HG02623 (cell line): ENCODE measurements around the gene NEFH.
"Not testable (repeated sequence)": the region's sequence is repeated elsewhere in the genome, so short reads cannot be mapped to it uniquely, and the experiment has no call there.

Source experiments
- ATAC-seq: cut with Tn5 transposase; IDR thresholded peaks from one replicate; pipeline ENCODE4 v1.9.1; 2021; ENCODE audit warnings: moderate library complexity; ENCODE audit not compliant: unreplicated experiment

NEFH gene

GRCh38 chr22:29479417-29480261 lies at the start of gene NEFH:
Gene NEFH (plus strand): TSS chr22:29480218. CDS start chr22:29480263, 45 bp downstream.
- no peak for ATAC-seq

- no peak for ATAC-seq
These were observed 48.0 kb upstream of the NEFH start for GRCh38 chr22:29431986-29432385.

GRCh38 chr22:29433856-29434255 lies 46.2 kb upstream of the NEFH start:
- no peak for ATAC-seq

- ATAC-seq, result no peak
These were observed 45.7 kb upstream of the NEFH start for GRCh38 chr22:29434288-29434687.

- no peak for ATAC-seq
These were observed 44.5 kb upstream of the NEFH start for GRCh38 chr22:29435236-29436136.

- ATAC-seq, result not testable (repeated sequence)
These were observed 41.7 kb upstream of the NEFH start, which contains the start of gene RFPL1 for GRCh38 chr22:29438283-29438682. Gene RFPL1 (plus strand): TSS chr22:29438583.

- ATAC-seq, result no peak
These were observed 37.0 kb upstream of the NEFH start for GRCh38 chr22:29442976-29443375.

- ATAC-seq, result no peak
These were observed 36.6 kb upstream of the NEFH start for GRCh38 chr22:29443452-29443851.

- no peak for ATAC-seq
These were observed 35.9 kb upstream of the NEFH start for GRCh38 chr22:29443861-29444792.

GRCh38 chr22:29445508-29445907 lies 34.5 kb upstream of the NEFH start:
- no peak for ATAC-seq

GRCh38 chr22:29447906-29448305 lies 32.1 kb upstream of the NEFH start:
- ATAC-seq, result no peak

GRCh38 chr22:29449296-29449875 lies 30.6 kb upstream of the NEFH start:
- ATAC-seq, result no peak

GRCh38 chr22:29450222-29450621 lies 29.8 kb upstream of the NEFH start:
- ATAC-seq, result no peak

- no peak for ATAC-seq
These were observed 28.2 kb upstream of the NEFH start for GRCh38 chr22:29451863-29452262.

GRCh38 chr22:29454276-29454675 lies 25.7 kb upstream of the NEFH start:
- no peak for ATAC-seq

- no peak for ATAC-seq
These were observed 23.8 kb upstream of the NEFH start for GRCh38 chr22:29456211-29456671.

- no peak for ATAC-seq
These were observed 22.3 kb upstream of the NEFH start for GRCh38 chr22:29457730-29458129.

- ATAC-seq, result no peak
These were observed 21.5 kb upstream of the NEFH start for GRCh38 chr22:29458551-29458950.

GRCh38 chr22:29459773-29460172 lies 20.2 kb upstream of the NEFH start:
- no peak for ATAC-seq

- no peak for ATAC-seq
These were observed 18.8 kb upstream of the NEFH start for GRCh38 chr22:29461263-29461662.
